H1 (cell line): ENCODE data around the gene IGFBP1. TPM values are rescaled to one million over a fixed set of nuclear protein-coding genes. Genes with fewer than 3 reads are reported as not detected.

Source experiments
- CTCF ChIA-PET: fragments of 300-600 bp; sonication (Branson Sonifier 250); formaldehyde crosslinking; loops from one replicate; lab custom pipeline; 2021; ENCODE audit not compliant: partially characterized antibody; lab: Charles Lee
- POLR2A ChIA-PET: fragments of 300-600 bp; sonication (Branson Sonifier 250); formaldehyde crosslinking; loops from one replicate; lab custom pipeline; 2021; ENCODE audit warnings: inconsistent platforms; ENCODE audit not compliant: partially characterized antibody; lab: Charles Lee
- DNase-seq, 2 experiments: peaks; one replicate each; pipeline versions ENCODE4 v3.0.0 to v3.0.0-alpha.2; 2010 to 2022; ENCODE audit warnings: low spot score in 2 of 2, low read depth in 1 of 2, mixed read lengths in 1 of 2
- FAIRE-seq: peaks from 2 replicates; lab custom pipeline; 2011; peaks lifted over from hg19 to GRCh38; lab: Jason Lieb, UNC
- H2AFZ ChIP-seq: 2 replicates; pipeline ENCODE4 v1.8.1; 2012; ENCODE audit warnings: low read length, inconsistent platforms
- H2AK5ac ChIP-seq: 2 replicates; pipeline ENCODE4 v1.6.1; 2013; ENCODE audit warnings: low read depth, low read length
- H2BK120ac ChIP-seq: replicated peaks from 2 replicates; pipeline ENCODE3; 2013; ENCODE audit warnings: low read depth, low read length, inconsistent platforms
- H2BK12ac ChIP-seq: 2 replicates; pipeline ENCODE4 v1.6.1; 2013; ENCODE audit warnings: low read depth, low read length
- H2BK15ac ChIP-seq: 2 replicates; pipeline ENCODE4 v1.6.1; 2013; ENCODE audit warnings: low read length
- H2BK20ac ChIP-seq: 2 replicates; pipeline ENCODE4 v1.6.1; 2013; ENCODE audit warnings: low read length
- H2BK5ac ChIP-seq: 2 replicates; pipeline ENCODE4 v1.6.1; 2013; ENCODE audit warnings: low read depth, low read length
- H3K14ac ChIP-seq: 2 replicates; pipeline ENCODE4 v1.6.1; 2013; ENCODE audit warnings: inconsistent platforms; ENCODE audit not compliant: insufficient read length
- H3K18ac ChIP-seq: 2 replicates; pipeline ENCODE4 v1.6.1; 2013; ENCODE audit warnings: low read length; ENCODE audit errors: extremely low read depth
- H3K23ac ChIP-seq: 2 replicates; pipeline ENCODE4 v1.6.1; 2013; ENCODE audit warnings: inconsistent platforms; ENCODE audit not compliant: insufficient read length
- H3K23me2 ChIP-seq: 2 replicates; pipeline ENCODE4 v1.6.1; 2013; ENCODE audit warnings: low read depth, low read length
- H3K27ac ChIP-seq: 2 replicates; pipeline ENCODE4 v1.6.1; 2011; ENCODE audit warnings: low read depth, low read length, inconsistent platforms
- H3K27me3 ChIP-seq, 4 experiments: replicated peaks in 1 of 4; 1 replicate in 1 of 4; 2 replicates in 3 of 4; pipeline versions ENCODE4 v1.6.1 to v1.8.1; 2011 to 2013; ENCODE audit warnings: low read length in 3 of 4, mild to moderate bottlenecking in 3 of 4, inconsistent platforms in 2 of 4, mixed read lengths in 2 of 4, moderate library complexity in 1 of 4; ENCODE audit not compliant: control insufficient read depth in 3 of 4, insufficient read depth in 3 of 4; ENCODE audit errors: extremely low read depth in 1 of 4
- H3K36me3 ChIP-seq, 4 experiments: 2 replicates each; pipeline versions ENCODE4 v1.6.1 to v1.8.1; 2011 to 2013; ENCODE audit warnings: mild to moderate bottlenecking in 4 of 4, low read length in 3 of 4, moderate library complexity in 2 of 4, control low read depth in 1 of 4, inconsistent platforms in 1 of 4; ENCODE audit not compliant: insufficient read depth in 4 of 4, control insufficient read depth in 2 of 4
- H3K4ac ChIP-seq: replicated peaks from 2 replicates; pipeline ENCODE3; 2013; ENCODE audit warnings: low read length, low read depth, mixed read lengths, inconsistent platforms; ENCODE audit not compliant: insufficient read length
- H3K4me1 ChIP-seq, 4 experiments: replicated peaks in 1 of 4; 1 replicate in 1 of 4; 2 replicates in 3 of 4; pipeline versions ENCODE4 v1.6.1 to v1.8.1; 2011 to 2013; ENCODE audit warnings: low read length in 3 of 4, inconsistent platforms in 2 of 4, mixed read lengths in 1 of 4; ENCODE audit not compliant: insufficient read depth in 4 of 4, control insufficient read depth in 3 of 4
- H3K4me2 ChIP-seq, 2 experiments: 2 replicates each; pipeline versions ENCODE4 v1.6.1 to v1.8.1; 2011 to 2013; ENCODE audit warnings: low read depth in 2 of 2, low read length in 2 of 2, control low read depth in 1 of 2, inconsistent platforms in 1 of 2, mild to moderate bottlenecking in 1 of 2; ENCODE audit not compliant: insufficient read depth in 1 of 2
- H3K4me3 ChIP-seq, 4 experiments: fragments of 200-600, 300-600 bp in 1 of 4; sonication (generic), shearing (Covaris generic), sonication (Bioruptor Twin) in 1 of 4; 2 replicates each; pipeline versions ENCODE4 v1.5.1 to v1.8.1; 2011 to 2016; ENCODE audit warnings: low read length in 4 of 4, low read depth in 3 of 4, control low read depth in 2 of 4, inconsistent platforms in 2 of 4, mild to moderate bottlenecking in 2 of 4, mixed read lengths in 1 of 4, moderate library complexity in 1 of 4; ENCODE audit not compliant: insufficient read depth in 2 of 4; ENCODE audit errors: extremely low read depth in 1 of 4
- H3K56ac ChIP-seq: replicated peaks from 2 replicates; pipeline ENCODE3; 2013; ENCODE audit warnings: low read depth, mild to moderate bottlenecking, mixed read lengths, low read length, inconsistent platforms; ENCODE audit not compliant: insufficient read length
- H3K79me1 ChIP-seq: 2 replicates; pipeline ENCODE4 v1.6.1; 2013; ENCODE audit warnings: low read depth, low read length, control low read depth
- H3K79me2 ChIP-seq, 2 experiments: 2 replicates each; pipeline versions ENCODE4 v1.6.1 to v1.8.1; 2012 to 2013; ENCODE audit warnings: low read length in 2 of 2, mild to moderate bottlenecking in 2 of 2, inconsistent platforms in 1 of 2; ENCODE audit not compliant: insufficient read depth in 2 of 2, control insufficient read depth in 1 of 2
- H3K9ac ChIP-seq, 4 experiments: replicated peaks in 1 of 4; 1 replicate in 1 of 4; 2 replicates in 3 of 4; pipeline versions ENCODE4 v1.6.1 to v1.8.1; 2011 to 2013; ENCODE audit warnings: low read depth in 3 of 4, low read length in 3 of 4, control low read depth in 2 of 4, mild to moderate bottlenecking in 2 of 4, moderate library complexity in 2 of 4, inconsistent platforms in 1 of 4; ENCODE audit errors: extremely low read depth in 1 of 4
- H3K9me3 ChIP-seq, 2 experiments: 2 replicates each; pipeline versions ENCODE4 v1.6.1 to v1.8.1; 2012 to 2013; ENCODE audit warnings: mild to moderate bottlenecking in 2 of 2, moderate library complexity in 2 of 2, control low read depth in 1 of 2, inconsistent platforms in 1 of 2, low read depth in 1 of 2, low read length in 1 of 2, mixed read lengths in 1 of 2; ENCODE audit not compliant: insufficient read depth in 2 of 2
- H4K20me1 ChIP-seq, 2 experiments: replicated peaks in 1 of 2; 2 replicates each; pipeline versions ENCODE3 to v1.8.1; 2011 to 2013; ENCODE audit warnings: inconsistent platforms in 2 of 2, low read length in 2 of 2, mild to moderate bottlenecking in 1 of 2; ENCODE audit not compliant: insufficient read depth in 2 of 2, control insufficient read depth in 1 of 2
- H4K5ac ChIP-seq: 2 replicates; pipeline ENCODE4 v1.6.1; 2013; ENCODE audit warnings: low read length, low read depth, mixed read lengths, inconsistent platforms; ENCODE audit not compliant: insufficient read length
- H4K8ac ChIP-seq: 2 replicates; pipeline ENCODE4 v1.8.0; 2013; ENCODE audit warnings: mild to moderate bottlenecking, moderate library complexity, low read length, inconsistent platforms; ENCODE audit not compliant: insufficient read depth; ENCODE audit errors: extremely low read depth
- H4K91ac ChIP-seq: replicated peaks from 2 replicates; pipeline ENCODE3; 2013; ENCODE audit warnings: low read length, mixed read lengths, inconsistent platforms; ENCODE audit not compliant: insufficient read length
- RBBP5 ChIP-seq: IDR thresholded peaks from 2 replicates; pipeline ENCODE4 v1.7.1; 2012; ENCODE audit warnings: low read depth, mild to moderate bottlenecking, inconsistent platforms, low read length, moderate library complexity, borderline replicate concordance
- USF2 ChIP-seq: IDR thresholded peaks from 2 replicates; pipeline ENCODE4 v1.6.1; 2011; ENCODE audit warnings: low read length, improper control_type of control experiment
- WGBS, 2 experiments: shearing (Covaris generic) in 1 of 2; methylation state at CpG; one replicate each; pipeline versions ENCODE4 v1.1.6 to v1.1.7; 2013 to 2015; ENCODE audit warnings: low lambda C conversion rate in 2 of 2, mixed read lengths in 2 of 2, inconsistent platforms in 1 of 2, low coverage in 1 of 2, missing lambda C conversion rate in 1 of 2; ENCODE audit not compliant: insufficient replicate concordance in 2 of 2, insufficient coverage in 1 of 2, insufficient read length in 1 of 2; ENCODE audit errors: extremely low coverage in 1 of 2, missing lambda C conversion rate in 1 of 2; 5-methylcytosine and 5-hydroxymethylcytosine counted together
- polyA plus RNA-seq, 7 experiments: library from polyadenylated mRNA; depleted of rRNA in 3 of 7; stranded (reverse) in 5 of 7; unstranded in 2 of 7; fragments of >200 nt in 5 of 7; fragments of 200-250 nt in 2 of 7; gene quantifications; 1 replicate in 5 of 7; 2 replicates in 1 of 7; 4 replicates in 1 of 7; pipeline versions ENCODE4 v1.2.1 to v1.2.3, GENCODE V29; 2011 to 2013; ENCODE audit warnings: missing spikeins in 2 of 7, mixed read lengths in 2 of 7
- total RNA-seq: library from RNA; stranded (reverse); fragmentation: NEBNext Ultra II Directional; extraction: Animal tissue kit (Norgen Biotek cat#: 25700); gene quantifications from 2 replicates; pipeline ENCODE4 v1.2.1, GENCODE V29; 2021

Gene IGFBP1
- total and polyA plus RNA-seq, 2 of the 8 experiments (the other 6 are each of a cell fraction or from before 2014, with no cell fraction given): not detected

DNA sequence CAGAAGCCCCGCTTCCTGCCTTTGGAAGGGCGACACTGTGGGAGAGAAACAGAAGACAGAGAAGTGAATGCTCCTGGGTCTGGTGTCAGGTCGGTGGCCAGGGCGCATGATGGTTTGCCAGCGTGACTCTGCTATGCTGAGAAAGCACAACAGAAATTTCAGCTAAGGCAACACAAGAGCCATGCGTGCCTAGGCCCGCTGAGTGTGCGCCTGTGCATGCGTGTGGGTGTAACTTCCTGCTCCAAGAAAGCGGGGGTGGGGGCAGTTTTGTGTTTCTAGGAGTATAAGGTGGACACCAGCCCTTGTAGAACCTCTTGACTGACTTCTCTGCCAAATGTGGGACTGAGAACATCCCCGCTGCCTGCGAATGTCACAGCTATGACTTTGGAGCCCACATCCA lies 26.6 kb downstream of the IGFBP1 start:
- WGBS, 2 experiments: 96% methylated on average over 12 of the region's 12 CpGs; no CpG with 5 or more reads in 1 of the 2 experiments

More for the DNA sequence above, 26.6 kb downstream of the IGFBP1 start:
- H4K5ac ChIP-seq: no peak overlapping the region
- no peak overlapping the region for H3K9ac ChIP-seq
- no peak overlapping the region for H2BK12ac ChIP-seq
- FAIRE-seq: no peak
- no peak overlapping the region for H3K4ac ChIP-seq
- peaks cover 0 to 6% (median 2%) of the 10 kb centered on the region in 4 experiments; a peak in 5 of 8 replicates for H3K36me3 ChIP-seq
- TF ChIP-seq USF2 (no peak), RBBP5 (no peak)
- TF ChIP-seq, all 59 proteins: peak for 0
- H2AFZ ChIP-seq: no peak overlapping the region
- no peaks in the 10 kb centered on the region for H3K23me2 ChIP-seq
- H3K9me3 ChIP-seq: no peaks in the 10 kb centered on the region
- H3K79me1 ChIP-seq: no peaks in the 10 kb centered on the region
- DNase-seq: no peak
- peaks cover 0 to 10% (median 4%) of the 10 kb centered on the region in 4 experiments; a peak in 6 of 7 replicates for H3K4me1 ChIP-seq
- no peak overlapping the region for H3K14ac ChIP-seq
- H3K4me2 ChIP-seq: no peak overlapping the region
- no peak overlapping the region for H2AK5ac ChIP-seq
- H4K91ac ChIP-seq: no peak overlapping the region
- H2BK120ac ChIP-seq: no peak overlapping the region
- H3K27ac ChIP-seq: no peak overlapping the region
- no peak overlapping the region for H2BK15ac ChIP-seq
- H3K18ac ChIP-seq: no peak overlapping the region
- H4K8ac ChIP-seq: no peak overlapping the region
- no peak overlapping the region for H3K4me3 ChIP-seq
- H3K27me3 ChIP-seq: peaks cover 9 to 23% (median 18%) of the 10 kb centered on the region in 4 experiments
- no peaks in the 10 kb centered on the region for H3K79me2 ChIP-seq
- no peak overlapping the region for H2BK5ac ChIP-seq
- H3K56ac ChIP-seq: no peak overlapping the region
- ChIA-PET CTCF (interaction anchor here (1.5 to 15.3 kb wide), 3 partner anchors 20 to 430 kb away, joined by 3 to 242 read pairs (median 14); no protein-coding TSS in a partner anchor), POLR2A (no interaction called here)
- H3K23ac ChIP-seq: no peak overlapping the region
- no peak overlapping the region for H2BK20ac ChIP-seq
- H4K20me1 ChIP-seq: peaks cover 2% of the 10 kb centered on the region in 2 experiments
